ENCODE measurements around the gene RGS7.

DNA sequence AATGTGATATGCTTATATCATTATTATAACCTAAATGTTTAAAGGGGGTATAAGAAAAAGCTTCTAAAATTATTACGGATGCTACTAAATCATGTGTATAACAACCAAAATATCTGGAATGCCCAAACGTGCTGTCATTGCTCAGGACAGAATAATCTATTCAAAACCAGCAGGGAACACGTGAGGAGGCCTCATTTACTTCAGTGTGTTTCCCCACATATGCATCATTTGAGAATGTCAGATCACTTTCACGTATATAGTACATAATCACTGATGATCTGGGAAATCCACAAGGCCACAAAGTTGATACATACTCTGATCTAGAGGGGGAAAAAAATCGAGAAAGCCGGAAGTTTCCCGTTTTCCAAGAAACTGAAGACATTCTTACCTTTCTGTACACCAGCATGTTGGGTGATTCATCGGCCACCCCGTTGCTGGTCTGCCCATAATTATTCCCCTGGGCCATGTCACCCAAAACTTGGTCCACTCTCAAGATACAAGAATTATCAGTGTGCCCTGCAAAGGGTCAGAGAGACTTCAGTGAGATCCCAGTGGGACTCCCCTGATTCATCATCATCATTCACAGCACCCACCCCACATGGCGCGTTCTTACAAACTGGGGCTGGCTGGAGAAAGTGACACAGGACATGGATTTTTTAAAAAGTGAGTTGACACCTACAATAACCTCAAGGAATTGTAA is 1.5 kb downstream of the RGS7 start:
- no peak for TF ChIP-seq POLR2AphosphoS5 (IDR thresholded peaks at IDR 0.05)
- TF ChIP-seq, protein P1, sequence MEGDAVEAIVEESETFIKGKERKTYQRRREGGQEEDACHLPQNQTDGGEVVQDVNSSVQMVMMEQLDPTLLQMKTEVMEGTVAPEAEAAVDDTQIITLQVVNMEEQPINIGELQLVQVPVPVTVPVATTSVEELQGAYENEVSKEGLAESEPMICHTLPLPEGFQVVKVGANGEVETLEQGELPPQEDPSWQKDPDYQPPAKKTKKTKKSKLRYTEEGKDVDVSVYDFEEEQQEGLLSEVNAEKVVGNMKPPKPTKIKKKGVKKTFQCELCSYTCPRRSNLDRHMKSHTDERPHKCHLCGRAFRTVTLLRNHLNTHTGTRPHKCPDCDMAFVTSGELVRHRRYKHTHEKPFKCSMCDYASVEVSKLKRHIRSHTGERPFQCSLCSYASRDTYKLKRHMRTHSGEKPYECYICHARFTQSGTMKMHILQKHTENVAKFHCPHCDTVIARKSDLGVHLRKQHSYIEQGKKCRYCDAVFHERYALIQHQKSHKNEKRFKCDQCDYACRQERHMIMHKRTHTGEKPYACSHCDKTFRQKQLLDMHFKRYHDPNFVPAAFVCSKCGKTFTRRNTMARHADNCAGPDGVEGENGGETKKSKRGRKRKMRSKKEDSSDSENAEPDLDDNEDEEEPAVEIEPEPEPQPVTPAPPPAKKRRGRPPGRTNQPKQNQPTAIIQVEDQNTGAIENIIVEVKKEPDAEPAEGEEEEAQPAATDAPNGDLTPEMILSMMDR (IDR thresholded peaks at IDR 0.05) = no peak

Data from esophagus muscularis mucosa (tissue), 3 donors.